KG1 (cell line): ENCODE data around the gene DNAH6.

ENCODE experiments used
- DNase-seq: peaks from one replicate; lab custom pipeline; 2025; lab: John Stamatoyannopoulos, UW

The DNAH6 gene

GRCh38 chr2:84629550-84629949 lies 113.3 kb downstream of the DNAH6 start:
- DNase-seq, result no peak

- DNase-seq, result no peak
Observed at GRCh38 chr2:84631047-84631446, 114.7 kb downstream of the DNAH6 start.

DNA sequence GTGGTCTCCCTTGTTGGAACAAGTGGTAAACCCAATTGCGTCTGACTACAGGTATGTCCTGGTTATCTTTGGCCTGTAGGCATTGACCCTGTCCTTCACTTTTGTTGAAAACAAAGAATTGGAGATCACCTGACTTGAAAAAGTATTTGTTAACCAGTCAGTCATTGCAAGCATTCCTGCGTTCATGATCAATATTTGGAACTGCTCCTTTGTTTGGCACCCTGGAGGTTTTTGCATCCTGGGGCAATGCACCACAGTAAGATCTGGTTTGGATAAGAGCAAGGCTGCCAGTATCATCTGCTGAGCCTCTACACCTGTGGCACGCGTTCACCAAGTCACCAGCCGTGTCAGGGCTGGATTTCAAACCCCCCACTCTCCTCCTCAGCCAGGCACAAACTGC lies 115.7 kb downstream of the DNAH6 start:
- DNase-seq, result no peak

- no peak for DNase-seq
Observed at GRCh38 chr2:84636080-84636971, 120.0 kb downstream of the DNAH6 start.

DNA sequence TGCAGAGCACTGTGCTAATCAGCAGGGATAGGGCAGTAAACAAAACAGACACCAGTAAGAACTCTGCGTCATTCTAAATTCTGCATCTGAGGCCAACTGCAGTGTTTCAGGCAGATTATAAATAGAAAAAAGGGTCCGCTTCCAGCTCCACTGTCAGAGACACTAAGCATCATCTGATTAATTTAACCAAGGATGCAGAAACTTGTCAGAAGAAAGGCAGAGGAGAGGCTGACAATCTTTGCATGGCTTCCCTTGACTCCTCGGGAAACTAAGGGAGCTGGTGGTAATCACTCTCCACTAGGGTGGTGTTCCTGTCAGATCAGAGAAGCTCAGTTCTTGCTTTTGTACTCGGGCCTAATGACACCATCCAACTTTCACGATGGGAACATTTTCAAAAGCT lies 123.5 kb downstream of the DNAH6 start:
- DNase-seq, result no peak

- no peak for DNase-seq
Observed at GRCh38 chr2:84640411-84640810, 124.1 kb downstream of the DNAH6 start.

- DNase-seq, result no peak
Observed at GRCh38 chr2:84641021-84641420, 124.7 kb downstream of the DNAH6 start.

- DNase-seq, result no peak
Observed at GRCh38 chr2:84643991-84644390, 127.7 kb downstream of the DNAH6 start.

- DNase-seq, result no peak
Observed at GRCh38 chr2:84646514-84646913, 130.2 kb downstream of the DNAH6 start.

GRCh38 chr2:84647267-84647666 lies 131.0 kb downstream of the DNAH6 start:
- DNase-seq, result no peak

- no peak for DNase-seq
Observed at GRCh38 chr2:84649058-84649457, 132.8 kb downstream of the DNAH6 start.

DNA sequence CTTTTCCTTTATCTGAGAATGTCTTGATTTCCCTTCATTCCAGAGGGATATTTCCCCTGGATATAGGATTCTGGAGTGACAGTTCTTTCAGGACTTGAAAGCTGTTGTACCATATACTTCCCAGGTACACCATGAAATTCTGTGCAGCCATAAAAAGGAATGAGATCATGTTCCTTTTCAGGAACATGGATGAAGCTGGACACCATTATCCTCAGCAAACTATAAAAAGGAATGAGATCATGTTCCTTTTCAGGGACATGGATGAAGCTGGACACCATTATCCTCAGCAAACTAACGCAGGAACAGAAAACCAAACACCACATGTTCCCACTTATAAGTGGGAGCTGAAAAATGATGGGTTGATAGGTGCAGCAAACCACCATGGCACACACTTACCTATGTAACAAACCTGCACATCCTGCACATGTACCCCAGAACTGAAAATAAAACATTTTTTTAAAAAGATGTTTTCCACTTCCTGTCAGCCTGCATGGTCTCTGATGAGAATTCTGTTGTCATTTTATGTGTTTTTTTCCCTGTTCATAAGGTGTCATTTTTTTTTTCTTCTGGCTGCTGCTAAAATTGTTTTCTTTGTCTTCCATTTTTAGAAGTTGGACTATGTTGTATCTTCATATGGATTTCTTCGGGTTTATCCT lies 133.3 kb downstream of the DNAH6 start:
- DNase-seq, result no peak

DNA sequence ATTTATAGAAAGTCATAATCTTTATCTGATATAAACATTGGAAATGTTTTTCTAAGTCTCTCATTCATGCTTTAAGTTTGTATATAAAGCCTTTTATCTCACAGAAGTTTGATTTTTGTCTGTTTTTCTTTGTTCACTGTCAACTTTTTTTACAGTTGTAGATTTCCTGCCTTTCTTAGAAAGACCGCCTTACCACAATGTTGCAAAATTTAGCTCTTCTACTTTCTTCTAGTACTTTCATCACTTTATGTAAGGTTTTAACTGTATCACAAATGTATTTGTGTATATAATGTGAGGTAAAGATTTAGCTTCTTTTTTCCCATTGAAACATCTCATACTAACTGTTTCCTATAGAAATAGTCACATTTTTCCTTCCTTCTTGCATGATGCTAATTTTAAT lies 136.1 kb downstream of the DNAH6 start:
- no peak for DNase-seq

DNA sequence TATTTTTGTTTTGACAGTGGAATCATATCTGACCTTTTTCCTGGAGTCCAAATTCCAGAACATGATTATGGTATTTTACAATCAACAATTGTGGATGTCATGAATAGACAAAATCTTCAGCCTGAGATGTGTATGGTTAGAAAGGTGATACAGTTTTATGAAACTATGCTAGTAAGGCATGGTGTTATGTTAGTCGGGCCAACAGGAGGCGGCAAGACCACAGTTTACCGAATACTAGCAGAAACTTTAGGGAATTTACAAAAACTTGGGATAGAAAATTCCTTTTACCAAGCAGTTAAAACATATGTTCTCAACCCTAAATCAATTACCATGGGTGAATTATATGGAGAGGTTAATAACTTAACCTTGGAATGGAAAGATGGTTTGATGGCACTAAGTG lies 137.0 kb downstream of the DNAH6 start:
- DNase-seq, result no peak

DNA sequence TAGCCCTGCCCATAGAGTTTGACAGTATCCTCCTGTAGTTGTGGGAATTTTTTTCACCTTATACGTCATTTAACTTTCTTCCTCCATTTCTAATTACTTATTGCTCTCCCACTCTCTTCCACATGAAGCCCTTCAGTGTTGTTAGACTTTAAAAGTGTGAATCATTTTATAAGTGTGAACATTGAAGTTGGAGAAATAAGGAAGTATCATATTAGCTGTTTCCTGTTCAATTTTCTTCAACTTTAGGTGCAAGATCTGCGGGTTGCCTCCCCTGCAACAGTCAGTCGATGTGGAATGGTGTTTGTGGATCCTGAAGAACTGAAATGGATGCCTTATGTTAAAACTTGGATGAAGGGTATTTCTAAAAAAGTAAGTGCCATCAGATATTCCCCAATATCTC lies 138.1 kb downstream of the DNAH6 start:
- DNase-seq, result no peak

- no peak for DNase-seq
Observed at GRCh38 chr2:84669122-84669521, 152.8 kb downstream of the DNAH6 start.

- DNase-seq, result no peak
Observed at GRCh38 chr2:84674099-84674498, 157.8 kb downstream of the DNAH6 start.

GRCh38 chr2:84674586-84674985 lies 158.3 kb downstream of the DNAH6 start:
- DNase-seq, result no peak

GRCh38 chr2:84676295-84676694 lies 160.0 kb downstream of the DNAH6 start:
- no peak for DNase-seq

DNA sequence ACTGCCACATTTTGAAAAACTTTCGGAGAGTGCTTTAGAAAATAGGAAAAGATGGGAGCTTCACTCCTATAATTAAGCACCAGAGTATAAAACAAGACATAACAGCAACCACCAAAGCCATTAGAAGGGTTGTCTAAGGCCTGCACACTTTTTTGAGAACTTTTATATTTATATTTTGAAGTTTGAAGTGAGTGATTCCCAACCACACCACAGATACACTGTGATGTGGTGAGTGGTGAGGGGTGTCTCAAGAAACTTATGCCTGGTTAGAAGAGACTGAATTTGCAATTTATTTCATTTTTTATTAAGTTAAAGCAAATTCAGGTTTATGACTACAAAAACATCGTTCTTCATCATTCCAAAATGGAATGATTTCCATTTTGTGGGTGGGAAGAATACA lies 161.9 kb downstream of the DNAH6 start:
- DNase-seq, result no peak

DNA sequence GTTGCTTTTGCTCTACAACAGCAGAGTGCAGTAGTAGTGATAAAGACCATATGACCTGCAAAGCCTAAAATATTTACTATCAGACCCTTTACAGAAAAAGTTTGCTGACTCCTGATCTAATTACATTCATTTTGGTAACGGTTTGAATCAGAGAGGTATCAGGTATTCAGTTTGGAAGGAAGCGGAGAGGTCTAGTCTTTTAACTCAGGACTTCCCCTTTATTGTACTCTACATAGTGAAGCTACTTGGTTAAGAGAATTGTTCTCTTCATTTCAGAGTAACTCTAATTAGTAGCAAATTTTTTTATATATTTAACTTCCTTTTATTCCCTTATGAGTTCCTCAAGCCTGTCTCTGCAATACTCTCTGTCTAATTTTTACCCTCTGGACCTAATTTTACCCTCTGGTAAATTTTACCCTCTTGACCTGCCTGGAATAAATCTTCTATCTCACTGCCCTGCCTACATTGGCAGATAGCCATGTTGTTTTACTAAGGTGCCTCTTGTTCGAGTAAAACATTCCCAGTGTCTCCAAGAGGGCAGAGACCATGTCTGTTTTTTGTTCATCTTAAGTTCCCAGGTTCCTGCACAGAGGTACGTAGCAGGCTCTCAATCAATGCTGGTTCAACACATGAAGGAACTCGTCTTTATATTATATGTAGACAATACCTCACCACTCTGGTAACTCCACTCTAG lies 170.6 kb downstream of the DNAH6 start:
- no peak for DNase-seq

GRCh38 chr2:84687498-84688149 lies 171.3 kb downstream of the DNAH6 start:
- DNase-seq, result no peak
